Lung (tissue), 12 donors: ENCODE data around the gene EMILIN1. TPM values are rescaled to one million over a fixed set of nuclear protein-coding genes. Genes with fewer than 3 reads are reported as not detected.

Experiments used
- ATAC-seq: fragments of 200-7000 bp; cut with Tn5 transposase; one replicate; pipeline ENCODE4 v1.9.1; 2020; ENCODE audit warnings: moderate number of reproducible peaks; ENCODE audit not compliant: insufficient read depth, low FRiP score
- DNase-seq, 3 donors: peaks; one replicate each; pipeline ENCODE4 v3.0.0-alpha.2; 2013 to 2017
- H3K27ac ChIP-seq, 2 donors: one replicate each; pipeline ENCODE4 v1.5.1; 2013; ENCODE audit warnings: mild to moderate bottlenecking in 2 of 2, moderate library complexity in 2 of 2, control low read depth in 1 of 2, inconsistent platforms in 1 of 2, low read depth in 1 of 2, low read length in 1 of 2
- H3K27me3 ChIP-seq, 3 donors: one replicate each; pipeline ENCODE4 v1.5.1; 2013; ENCODE audit warnings: low read length in 2 of 3; ENCODE audit not compliant: control insufficient read depth in 3 of 3, insufficient read depth in 3 of 3
- H3K36me3 ChIP-seq, 4 donors: one replicate each; pipeline ENCODE4 v1.5.1; 2013; ENCODE audit warnings: low read length in 4 of 4, mild to moderate bottlenecking in 1 of 4, moderate library complexity in 1 of 4; ENCODE audit not compliant: control insufficient read depth in 4 of 4, insufficient read depth in 4 of 4
- H3K4me1 ChIP-seq, 5 donors: one replicate each; pipeline ENCODE4 v1.5.1; 2013; ENCODE audit warnings: low read length in 5 of 5, mild to moderate bottlenecking in 2 of 5, moderate library complexity in 1 of 5; ENCODE audit not compliant: control insufficient read depth in 5 of 5, insufficient read depth in 5 of 5
- H3K4me3 ChIP-seq: one replicate; pipeline ENCODE4 v1.5.1; 2013; ENCODE audit warnings: mild to moderate bottlenecking, control low read depth, moderate library complexity
- H3K9ac ChIP-seq, 2 donors: one replicate each; pipeline ENCODE4 v1.5.1; 2013; ENCODE audit warnings: low read length in 2 of 2, control low read depth in 1 of 2; ENCODE audit not compliant: insufficient read depth in 1 of 2
- H3K9me3 ChIP-seq, 4 donors: one replicate each; pipeline ENCODE4 v1.5.1; 2013; ENCODE audit warnings: low read length in 3 of 4, mild to moderate bottlenecking in 1 of 4, moderate library complexity in 1 of 4; ENCODE audit not compliant: control insufficient read depth in 4 of 4, insufficient read depth in 3 of 4
- CTCF ChIP-seq: IDR thresholded peaks from 2 replicates; pipeline ENCODE4 v1.5.1; 2012; ENCODE audit warnings: mild to moderate bottlenecking; ENCODE audit errors: control extremely low read depth, extremely low read depth
- WGBS, 2 donors: extraction: QIAGEN DNeasy Blood & Tissue Kit; methylation state at CpG; one replicate each; pipeline ENCODE4 v1.1.7; 2013; 5-methylcytosine and 5-hydroxymethylcytosine counted together
- polyA plus RNA-seq, 2 donors: library from polyadenylated mRNA; stranded (reverse); fragments of 200-250 nt; gene quantifications; one replicate each; pipeline ENCODE4 v1.2.1, GENCODE V29; 2013
- total RNA-seq, 2 donors: library from RNA; depleted of rRNA in 1 of 2; stranded (reverse); fragments of >200 nt in 1 of 2; gene quantifications; one replicate each; pipeline ENCODE4 v1.2.1, GENCODE V29; 2014 to 2021
- donor health status: control.
- donor health status: control.
- donor health status: Bipolar disorder and iron deficiency.
- donor health status: healthy.
- donor health status: DM: yes; HTN: yes; CAD: no.

EMILIN1 gene
- total and polyA plus RNA-seq, 4 donors = 74.1 to 163 (median 93.5) TPM

GRCh38 chr2:27053321-27053720, 25.1 kb upstream of the EMILIN1 start:
- H3K27me3 ChIP-seq = no peaks in the 10 kb centered on the region
- 90 to 94% methylated on average over 11 of the region's 11 CpGs for WGBS, 2 donors
- DNase-seq = no peak
- no peak overlapping the region for H3K4me3 ChIP-seq
- no peak for TF ChIP-seq CTCF
- no peak overlapping the region for H3K27ac ChIP-seq
- H3K36me3 ChIP-seq = peaks cover 3 to 43% (median 30%) of the 10 kb centered on the region in 4 donors
- ATAC-seq = no peak
- H3K4me1 ChIP-seq = peaks cover 0 to 16% (median 2%) of the 10 kb centered on the region in 5 donors
- H3K9me3 ChIP-seq = no peaks in the 10 kb centered on the region
- no peak overlapping the region for H3K9ac ChIP-seq

- peaks cover 3 to 47% (median 34%) of the 10 kb centered on the region in 4 donors for H3K36me3 ChIP-seq
- no peaks in the 10 kb centered on the region for H3K27me3 ChIP-seq
- no peak overlapping the region for H3K9ac ChIP-seq
- 84 to 90% methylated on average over 8 of the region's 8 CpGs for WGBS, 2 donors
- DNase-seq (no peak), ATAC-seq (no peak)
- H3K27ac ChIP-seq = no peak overlapping the region
- no peak for TF ChIP-seq CTCF
- peaks cover 0 to 16% (median 2%) of the 10 kb centered on the region in 5 donors for H3K4me1 ChIP-seq
- no peak overlapping the region for H3K4me3 ChIP-seq
- no peaks in the 10 kb centered on the region for H3K9me3 ChIP-seq
Measured at GRCh38 chr2:27053776-27054175, 24.6 kb upstream of the EMILIN1 start.

- no peak for ATAC-seq
- DNase-seq = no peak
- no peaks in the 10 kb centered on the region for H3K27me3 ChIP-seq
- peaks cover 0 to 8% (median 2%) of the 10 kb centered on the region in 5 donors for H3K4me1 ChIP-seq
- H3K27ac ChIP-seq = no peak overlapping the region
- no peaks in the 10 kb centered on the region for H3K9me3 ChIP-seq
- TF ChIP-seq CTCF = no peak
- H3K36me3 ChIP-seq = peaks cover 3 to 54% (median 42%) of the 10 kb centered on the region in 4 donors
- no peak overlapping the region for H3K9ac ChIP-seq
- WGBS, 2 donors = 97% methylated on average over 11 of the region's 11 CpGs
- H3K4me3 ChIP-seq = no peak overlapping the region
Measured at GRCh38 chr2:27054721-27055120, 23.7 kb upstream of the EMILIN1 start.

GRCh38 chr2:27057184-27057583, 21.2 kb upstream of the EMILIN1 start:
- H3K9me3 ChIP-seq = no peaks in the 10 kb centered on the region
- TF ChIP-seq CTCF = no peak
- no peak overlapping the region for H3K27ac ChIP-seq
- DNase-seq (no peak), ATAC-seq (no peak)
- no peak overlapping the region for H3K4me3 ChIP-seq
- peaks cover 0 to 5% (median 0%) of the 10 kb centered on the region in 5 donors for H3K4me1 ChIP-seq
- H3K36me3 ChIP-seq = peaks cover 3 to 61% (median 47%) of the 10 kb centered on the region in 4 donors
- whole genome bisulfite sequencing, 2 donors = 95 to 96% methylated on average over 6 of the region's 6 CpGs
- H3K27me3 ChIP-seq = no peaks in the 10 kb centered on the region
- no peak overlapping the region for H3K9ac ChIP-seq
